HEK293 (cell line): ENCODE results near the gene GLB1L.
A peak's percentile ranks its signal among the peaks of the same experiment; 100 is the strongest.

Experiments used
- CTCF ChIA-PET: fragments of 350-600 bp; formaldehyde crosslinking; extraction: SDS; loops from one replicate; lab custom pipeline; 2021; ENCODE audit warnings: antibody characterized with exemption; lab: Yijun Ruan, JAX
- POLR2A ChIA-PET: fragments of 300-600 bp; formaldehyde crosslinking; extraction: SDS; loops from one replicate; lab custom pipeline; 2020; ENCODE audit warnings: antibody characterized with exemption, inconsistent platforms; lab: Yijun Ruan, JAX
- H3K27ac ChIP-seq: fragments of 200-500 bp; sonication (Bioruptor generic); 2 replicates; pipeline ENCODE4 v1.5.1; 2014; ENCODE audit warnings: low read depth, low read length, control low read depth, inconsistent platforms; ENCODE audit errors: extremely low read depth
- H3K36me3 ChIP-seq, 2 experiments: fragments of 200-500 bp in 1 of 2; sonication (Bioruptor generic) in 1 of 2; 1 replicate in 1 of 2; 2 replicates in 1 of 2; pipeline ENCODE4 v1.5.1; 2014 to 2017; ENCODE audit warnings: inconsistent platforms in 2 of 2, low read length in 2 of 2; ENCODE audit not compliant: control insufficient read depth in 2 of 2, insufficient read depth in 1 of 2
- H3K4me1 ChIP-seq: fragments of 200-500 bp; sonication (Bioruptor generic); 2 replicates; pipeline ENCODE4 v1.5.1; 2014; ENCODE audit warnings: mild to moderate bottlenecking, low read length, inconsistent platforms; ENCODE audit not compliant: control insufficient read depth, insufficient read depth
- H3K4me3 ChIP-seq: 2 replicates; pipeline ENCODE4 v1.5.1; 2011; ENCODE audit warnings: low read depth, mild to moderate bottlenecking, control low read depth, low read length, moderate library complexity
- H3K9me3 ChIP-seq: fragments of 200-500 bp; sonication (Bioruptor generic); 2 replicates; pipeline ENCODE4 v1.5.1; 2014; ENCODE audit warnings: low read depth, low read length, inconsistent platforms; ENCODE audit not compliant: control insufficient read depth, insufficient read depth
- MEIS1 ChIP-seq: sonication (generic); formaldehyde crosslinking; IDR thresholded peaks from 2 replicates; pipeline ENCODE4 v1.8.1; 2022; ENCODE audit warnings: missing genetic modification reagents, mild to moderate bottlenecking, borderline replicate concordance
- PRDM4 ChIP-seq: fragments of 450-650 bp; formaldehyde crosslinking; IDR thresholded peaks from 2 replicates; pipeline ENCODE4 v1.5.1; 2017; ENCODE audit warnings: missing biosample characterization, missing genetic modification characterization
- RBAK ChIP-seq: fragments of 450-650 bp; formaldehyde crosslinking; IDR thresholded peaks from 2 replicates; pipeline ENCODE4 v1.5.1; 2016; ENCODE audit warnings: missing biosample characterization, missing genetic modification characterization
- SCRT1 ChIP-seq: fragments of 450-650 bp; formaldehyde crosslinking; IDR thresholded peaks from 2 replicates; pipeline ENCODE4 v1.5.1; 2016; ENCODE audit warnings: missing biosample characterization, missing genetic modification characterization, borderline replicate concordance
- TSHZ1 ChIP-seq: fragments of 450-650 bp; formaldehyde crosslinking; IDR thresholded peaks from 2 replicates; pipeline ENCODE4 v1.5.1; 2016; ENCODE audit warnings: missing biosample characterization, missing genetic modification characterization, borderline replicate concordance
- ZBTB20 ChIP-seq: fragments of 450-650 bp; formaldehyde crosslinking; IDR thresholded peaks from 2 replicates; pipeline ENCODE4 v1.5.1; 2016; ENCODE audit warnings: missing biosample characterization, missing genetic modification characterization
- ZNF10 ChIP-seq: fragments of 450-650 bp; formaldehyde crosslinking; IDR thresholded peaks from 2 replicates; pipeline ENCODE4 v1.5.1; 2017; ENCODE audit warnings: missing biosample characterization, missing genetic modification characterization
- ZNF155 ChIP-seq: fragments of 450-650 bp; formaldehyde crosslinking; IDR thresholded peaks from 2 replicates; pipeline ENCODE4 v1.5.1; 2016; ENCODE audit warnings: missing biosample characterization, missing genetic modification characterization
- ZNF214 ChIP-seq: fragments of 450-650 bp; formaldehyde crosslinking; IDR thresholded peaks from 2 replicates; pipeline ENCODE4 v1.5.1; 2017; ENCODE audit warnings: missing biosample characterization, mild to moderate bottlenecking, missing genetic modification characterization, borderline replicate concordance
- ZNF23 ChIP-seq: fragments of 450-650 bp; formaldehyde crosslinking; IDR thresholded peaks from 2 replicates; pipeline ENCODE4 v1.5.1; 2016; ENCODE audit warnings: missing biosample characterization, missing genetic modification characterization, borderline replicate concordance
- ZNF248 ChIP-seq: fragments of 450-650 bp; formaldehyde crosslinking; IDR thresholded peaks from 2 replicates; pipeline ENCODE4 v1.5.1; 2017; ENCODE audit warnings: missing biosample characterization, missing genetic modification characterization
- ZNF311 ChIP-seq: fragments of 450-650 bp; formaldehyde crosslinking; IDR thresholded peaks from 2 replicates; pipeline ENCODE4 v1.5.1; 2017; ENCODE audit warnings: missing biosample characterization, missing genetic modification characterization, borderline replicate concordance
- ZNF341 ChIP-seq: fragments of 450-650 bp; formaldehyde crosslinking; IDR thresholded peaks from 2 replicates; pipeline ENCODE4; 2016; ENCODE audit warnings: low read depth, missing biosample characterization, missing genetic modification characterization
- ZNF354C ChIP-seq: fragments of 450-650 bp; formaldehyde crosslinking; IDR thresholded peaks from 2 replicates; pipeline ENCODE4 v1.5.1; 2016; ENCODE audit warnings: missing biosample characterization, missing genetic modification characterization, low read depth, borderline replicate concordance
- ZNF501 ChIP-seq: fragments of 450-650 bp; formaldehyde crosslinking; IDR thresholded peaks from 2 replicates; pipeline ENCODE4 v1.5.1; 2016; ENCODE audit warnings: missing biosample characterization, missing genetic modification characterization
- ZNF513 ChIP-seq: fragments of 450-650 bp; IDR thresholded peaks from 2 replicates; pipeline ENCODE4 v1.5.1; 2018; ENCODE audit warnings: missing biosample characterization, missing genetic modification characterization
- ZNF514 ChIP-seq: fragments of 450-650 bp; formaldehyde crosslinking; IDR thresholded peaks from 2 replicates; pipeline ENCODE4 v1.5.1; 2016; ENCODE audit warnings: missing biosample characterization, missing genetic modification characterization
- ZNF548 ChIP-seq: fragments of 450-650 bp; formaldehyde crosslinking; IDR thresholded peaks from 2 replicates; pipeline ENCODE4 v1.5.1; 2016; ENCODE audit warnings: missing biosample characterization, missing genetic modification characterization
- ZNF549 ChIP-seq: fragments of 450-650 bp; IDR thresholded peaks from 2 replicates; pipeline ENCODE4 v1.5.1; 2018; ENCODE audit warnings: missing biosample characterization, missing genetic modification characterization, mild to moderate bottlenecking, inconsistent platforms, moderate library complexity
- ZNF600 ChIP-seq: fragments of 450-650 bp; formaldehyde crosslinking; IDR thresholded peaks from 2 replicates; pipeline ENCODE4 v1.5.1; 2016; ENCODE audit warnings: missing biosample characterization, missing genetic modification characterization
- ZNF621 ChIP-seq: fragments of 450-650 bp; formaldehyde crosslinking; IDR thresholded peaks from 2 replicates; pipeline ENCODE4 v1.5.1; 2017; ENCODE audit warnings: missing biosample characterization, missing genetic modification characterization
- ZNF747 ChIP-seq: fragments of 450-650 bp; formaldehyde crosslinking; IDR thresholded peaks from 2 replicates; pipeline ENCODE4 v1.5.1; 2016; ENCODE audit warnings: missing biosample characterization, missing genetic modification characterization

Gene GLB1L

GRCh38 chr2:219214786-219215185, 30.5 kb downstream of the GLB1L start (continued):
- TF ChIP-seq PRDM4 (tag by site-specific recombination): no peak
- TF ChIP-seq RBAK: no peak
- TF ChIP-seq ZNF501 (tag by site-specific recombination): no peak
- no peak for TF ChIP-seq ZNF248
- TF ChIP-seq ZNF747 (tag by site-specific recombination): no peak
- TF ChIP-seq ZNF155 (tag by site-specific recombination): no peak

- no peaks in the 10 kb centered on the region for H3K4me1 ChIP-seq
- H3K4me3 ChIP-seq: no peak overlapping the region
- POLR2A ChIA-PET: no interaction called here
- H3K9me3 ChIP-seq: no peaks in the 10 kb centered on the region
- H3K36me3 ChIP-seq: peaks cover 15 to 73% of the 10 kb centered on the region in 2 experiments; a peak in 2 of 3 replicates
- no peak for TF ChIP-seq ZNF214 (tag by site-specific recombination)
- TF ChIP-seq ZNF10 (tag by site-specific recombination): peak; percentile 32; the same call in 1 of the 2 replicates
- TF ChIP-seq TSHZ1 (tag by site-specific recombination): no peak
- no peak for TF ChIP-seq ZNF513 (tag by site-specific recombination)
- no peak for TF ChIP-seq MEIS1 (CRISPR knock-in tag)
- H3K27ac ChIP-seq: no peak overlapping the region
- CTCF ChIA-PET: interaction anchor here (1.0 to 1.3 kb wide), 2 partner anchors 33 to 81 kb away, joined by 3 read pairs; no protein-coding TSS in a partner anchor
These were observed 31.1 kb downstream of the GLB1L start for GRCh38 chr2:219214141-219214540.

GRCh38 chr2:219213486-219214071, 31.7 kb downstream of the GLB1L start:
- POLR2A ChIA-PET: interaction anchor here (1.4 kb wide), 1 partner anchor 36 kb away, joined by 4 read pairs; no protein-coding TSS in a partner anchor
- H3K4me3 ChIP-seq: no peak overlapping the region
- H3K36me3 ChIP-seq: peaks cover 15 to 79% of the 10 kb centered on the region in 2 experiments; a peak in 2 of 3 replicates
- no peak overlapping the region for H3K27ac ChIP-seq
- H3K9me3 ChIP-seq: no peaks in the 10 kb centered on the region
- CTCF ChIA-PET: interaction anchor here (0.8 to 1.4 kb wide), 4 partner anchors 33 to 82 kb away, joined by 3 to 4 read pairs (median 3); no protein-coding TSS in a partner anchor
- no peaks in the 10 kb centered on the region for H3K4me1 ChIP-seq
- TF ChIP-seq ZBTB20 (no peak), ZNF600 (tag by site-specific recombination) (no peak), ZNF549 (no peak), ZNF341 (tag by site-specific recombination) (no peak), ZNF514 (tag by site-specific recombination) (no peak), ZNF23 (no peak), ZNF311 (no peak), ZNF548 (no peak), ZNF621 (no peak), ZNF354C (tag by site-specific recombination) (no peak), SCRT1 (no peak), TSHZ1 (tag by site-specific recombination) (no peak)
